Vagina (tissue), 2 donors: ENCODE measurements around the gene NUDT16. TPM values are rescaled to one million over a fixed set of nuclear protein-coding genes. Genes with fewer than 3 reads are reported as not detected.

Experiments
- DNase-seq, 2 donors: peaks; one replicate each; pipeline ENCODE4 v3.0.0-alpha.2; 2017; ENCODE audit errors: extremely low spot score in 2 of 2
- H3K27ac ChIP-seq: fragments of 200-600 bp; sonication (generic); one replicate; pipeline ENCODE4 v1.5.1; 2019
- H3K27me3 ChIP-seq: fragments of 200-600 bp; sonication (generic); one replicate; pipeline ENCODE4 v1.5.1; 2019
- H3K36me3 ChIP-seq, 2 donors: fragments of 200-600 bp; sonication (generic); one replicate each; pipeline ENCODE4 v1.5.1; 2017 to 2019
- H3K4me1 ChIP-seq: fragments of 200-600 bp; sonication (generic); one replicate; pipeline ENCODE4 v1.5.1; 2019
- H3K4me3 ChIP-seq, 2 donors: fragments of 200-600 bp; sonication (generic); 1 replicate in 1 of 2; 2 replicates in 1 of 2; pipeline ENCODE4 v1.5.1; 2016 to 2019
- H3K9me3 ChIP-seq: fragments of 200-600 bp; sonication (generic); one replicate; pipeline ENCODE4 v1.5.1; 2019
- CTCF ChIP-seq, 3 experiments: fragments of 450-650 bp in 2 of 3; fragments of 200-600 bp in 1 of 3; sonication (generic) in 1 of 3; IDR thresholded peaks; one replicate each; pipeline ENCODE4 v1.5.1; 2017 to 2019; ENCODE audit warnings: antibody characterized with exemption in 3 of 3, mild to moderate bottlenecking in 2 of 3, moderate library complexity in 2 of 3
- POLR2A ChIP-seq, 2 donors: fragments of 450-650 bp; IDR thresholded peaks; one replicate each; pipeline ENCODE4 v1.6.1; 2017; ENCODE audit warnings: antibody characterized with exemption in 2 of 2, mild to moderate bottlenecking in 2 of 2, moderate library complexity in 2 of 2
- POLR2AphosphoS5 ChIP-seq, 2 donors: sonication (generic); formaldehyde crosslinking; IDR thresholded peaks; one replicate each; pipeline ENCODE4 v1.9.0; 2017; ENCODE audit warnings: antibody characterized with exemption in 2 of 2, mild to moderate bottlenecking in 2 of 2, low read depth in 1 of 2; ENCODE audit not compliant: insufficient read depth in 1 of 2
- intact Hi-C: fragments of 100-400 bp; cut with DNase I; formaldehyde crosslinking; loops from one replicate; pipeline ENCODE4 v1.15.1; 2023
- total RNA-seq: library from RNA; depleted of rRNA; stranded (reverse); fragments of >200 nt; gene quantifications from one replicate; pipeline ENCODE4 v1.2.3, GENCODE V29; 2016

NUDT16 gene
- total RNA-seq, 1 donor from 2014 or later, result 18.2 TPM

DNA sequence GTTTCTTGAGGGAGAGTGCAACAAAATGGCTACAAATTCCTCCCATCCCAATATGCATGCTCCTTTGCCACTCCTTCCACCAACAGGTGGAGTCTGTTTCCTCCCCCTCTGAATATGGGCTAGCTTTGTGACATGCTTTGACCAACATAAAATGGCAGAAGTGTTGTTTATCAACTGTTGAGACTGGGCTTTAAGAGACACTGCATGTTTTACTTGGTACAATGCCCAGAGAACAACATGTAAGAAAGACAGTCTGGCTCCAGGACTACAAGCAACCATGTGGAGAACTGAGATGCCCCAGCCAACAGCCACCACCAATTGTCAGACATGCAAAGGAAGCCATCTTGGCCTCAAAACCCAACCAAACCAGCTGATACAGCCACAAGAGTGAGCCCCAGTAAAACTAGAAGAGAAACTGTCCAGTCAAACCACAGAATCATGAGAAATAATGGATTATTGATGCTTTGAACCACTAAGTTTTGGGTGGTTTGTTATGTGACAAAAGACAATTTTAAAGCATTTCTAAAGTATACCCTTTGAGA is 40.5 kb downstream of the NUDT16 start:
- Histone ChIP-seq H3K4me3 (no peak overlapping the region), H3K36me3 (no peaks in the 10 kb centered on the region), H3K27me3 (no peaks in the 10 kb centered on the region), H3K27ac (no peak overlapping the region), H3K9me3 (no peaks in the 10 kb centered on the region), H3K4me1 (no peaks in the 10 kb centered on the region)
- intact Hi-C loops, result no loop called here
- DNase-seq, result no peak
- no peak for TF ChIP-seq POLR2A (IDR thresholded peaks at IDR 0.05)
- no peak for TF ChIP-seq CTCF (IDR thresholded peaks at IDR 0.05)
- no peak for TF ChIP-seq POLR2AphosphoS5 (IDR thresholded peaks at IDR 0.05; ENCODE audit: insufficient read depth in 1 of 2, low read depth in 1 of 2)

DNA sequence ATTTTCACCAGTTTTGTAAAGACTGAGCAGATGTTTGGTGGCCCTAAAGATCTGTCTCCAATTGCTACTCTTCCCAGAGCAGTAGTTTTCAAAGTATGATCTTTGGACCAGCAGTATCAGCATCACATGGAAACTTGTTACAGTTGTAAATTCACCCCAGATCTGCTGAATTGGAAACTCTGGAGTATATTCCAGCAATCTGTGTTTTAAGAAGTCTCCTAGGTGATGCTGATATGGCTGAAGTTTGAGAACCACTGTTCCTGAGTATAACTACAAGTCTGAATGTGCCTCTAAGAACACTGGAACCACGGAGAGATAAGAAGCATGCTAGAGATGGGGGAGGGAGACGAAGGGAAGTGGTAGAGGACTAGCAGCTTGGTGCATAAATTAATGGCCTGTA is 45.7 kb downstream of the NUDT16 start:
- intact Hi-C loops, result no loop called here
- H3K4me3 ChIP-seq, result no peak overlapping the region
- H3K27ac ChIP-seq, result no peak overlapping the region
- H3K27me3 ChIP-seq, result no peaks in the 10 kb centered on the region
- DNase-seq, result no peak
- H3K36me3 ChIP-seq, result no peaks in the 10 kb centered on the region
- TF ChIP-seq POLR2A (IDR thresholded peaks at IDR 0.05) (no peak), POLR2AphosphoS5 (IDR thresholded peaks at IDR 0.05; ENCODE audit: insufficient read depth in 1 of 2, low read depth in 1 of 2) (no peak), CTCF (IDR thresholded peaks at IDR 0.05) (no peak)
- H3K4me1 ChIP-seq, result no peaks in the 10 kb centered on the region
- H3K9me3 ChIP-seq, result no peaks in the 10 kb centered on the region

DNA sequence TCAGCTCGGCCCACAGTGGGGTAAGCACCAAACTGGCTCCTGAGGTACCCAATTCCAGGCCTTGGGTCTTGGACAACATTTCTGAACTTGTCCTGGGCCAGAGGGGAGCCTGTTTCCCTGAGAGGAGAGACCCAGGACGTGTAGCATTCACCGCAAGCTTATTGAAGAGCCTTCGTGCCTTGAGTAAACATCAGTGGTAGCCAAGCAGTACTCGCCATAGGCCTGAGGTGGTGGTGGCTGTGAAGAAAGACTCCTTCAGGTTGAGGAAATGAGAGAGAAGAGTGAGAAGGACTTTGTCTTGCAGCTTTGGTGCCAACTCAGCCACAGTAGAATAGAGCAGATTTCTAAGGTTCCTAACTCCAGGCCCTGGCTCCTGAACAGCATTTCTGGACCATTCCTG is 50.2 kb downstream of the NUDT16 start:
- Histone ChIP-seq H3K4me3 (no peak overlapping the region), H3K4me1 (no peaks in the 10 kb centered on the region), H3K27ac (no peak overlapping the region), H3K9me3 (no peaks in the 10 kb centered on the region), H3K27me3 (no peaks in the 10 kb centered on the region), H3K36me3 (no peaks in the 10 kb centered on the region)
- DNase-seq, result no peak
- TF ChIP-seq POLR2AphosphoS5 (IDR thresholded peaks at IDR 0.05; ENCODE audit: insufficient read depth in 1 of 2, low read depth in 1 of 2), result no peak
- TF ChIP-seq CTCF (IDR thresholded peaks at IDR 0.05), result no peak
- no peak for TF ChIP-seq POLR2A (IDR thresholded peaks at IDR 0.05)
- intact Hi-C loops, result no loop called here

- H3K36me3 ChIP-seq, result no peaks in the 10 kb centered on the region
- intact Hi-C loops, result no loop called here
- TF ChIP-seq CTCF (IDR thresholded peaks at IDR 0.05) (no peak), POLR2AphosphoS5 (IDR thresholded peaks at IDR 0.05; ENCODE audit: insufficient read depth in 1 of 2, low read depth in 1 of 2) (no peak), POLR2A (IDR thresholded peaks at IDR 0.05) (no peak)
- no peak overlapping the region for H3K4me3 ChIP-seq
- no peak overlapping the region for H3K27ac ChIP-seq
- H3K27me3 ChIP-seq, result no peaks in the 10 kb centered on the region
- no peaks in the 10 kb centered on the region for H3K9me3 ChIP-seq
- H3K4me1 ChIP-seq, result no peaks in the 10 kb centered on the region
- no peak for DNase-seq
These were observed 50.9 kb downstream of the NUDT16 start for GRCh38 chr3:131432441-131432840.

- Histone ChIP-seq H3K4me1 (no peaks in the 10 kb centered on the region), H3K27me3 (no peaks in the 10 kb centered on the region), H3K4me3 (no peak overlapping the region), H3K36me3 (no peaks in the 10 kb centered on the region), H3K9me3 (no peaks in the 10 kb centered on the region), H3K27ac (no peak overlapping the region)
- DNase-seq, result no peak
- intact Hi-C loops, result no loop called here
- TF ChIP-seq POLR2A (IDR thresholded peaks at IDR 0.05) (no peak), CTCF (IDR thresholded peaks at IDR 0.05) (no peak), POLR2AphosphoS5 (IDR thresholded peaks at IDR 0.05; ENCODE audit: insufficient read depth in 1 of 2, low read depth in 1 of 2) (no peak)
These were observed 53.4 kb downstream of the NUDT16 start for GRCh38 chr3:131435000-131435399.

Other genes with a start within 250 kb of the NUDT16 start
- gene MRPL3, start 121.2 kb downstream of the NUDT16 start, total RNA-seq, result 52.3 TPM